Measurements from ENCODE around the gene TIMM17A. TPM values are rescaled to one million over a fixed set of nuclear protein-coding genes. Genes with fewer than 3 reads are reported as not detected.

TIMM17A gene
- total RNA-seq, 1 experiment from 2014 or later, result 60.4 TPM

- Histone ChIP-seq H2AFZ (no peak overlapping the region), H3K79me2 (ENCODE audit: low read depth) (peaks cover 30% of the 10 kb centered on the region), H3K9me3 (ENCODE audit: insufficient read depth, low read depth) (no peaks in the 10 kb centered on the region), H3F3A (ENCODE audit: insufficient read depth, low read depth) (peaks cover 53% of the 10 kb centered on the region), H3K4me3 (no peak overlapping the region), H3K27me3 (ENCODE audit: insufficient read depth, low read depth) (no peaks in the 10 kb centered on the region), H3K4me1 (replicated peaks; ENCODE audit: insufficient read depth) (peaks cover 47% of the 10 kb centered on the region), H3K36me3 (ENCODE audit: low read depth) (peaks cover 20% of the 10 kb centered on the region; the same call in 1 of the 2 replicates), H4K20me1 (ENCODE audit: insufficient read depth) (peaks cover 4% of the 10 kb centered on the region), H3K9me2 (ENCODE audit: insufficient read depth) (no peaks in the 10 kb centered on the region), H3K27ac (peak overlapping the region; percentile 97; the same call in 1 of the 2 replicates), H3K4me2 (no peak overlapping the region)
- no peak for DNase-seq
- POLR2A ChIA-PET (ENCODE audit: unreplicated experiment), result no interaction called here
- no TSS peak for BruUV-seq (replicated peaks)
- CTCF ChIA-PET, result interaction anchor here (0.6 kb wide), 2 partner anchors 129 to 177 kb away, joined by 3 to 6 read pairs; partner anchors contain the start of gene IPO9
- intact Hi-C loops (cut with micrococcal nuclease; ENCODE audit: unreplicated experiment), result no loop called here
- TF ChIP-seq EZH2 (IDR thresholded peaks at IDR 0.05; ENCODE audit: low read depth) (no peak), CTCF (conservative IDR thresholded peaks at IDR 0.05) (peak; percentile 70)
Measured at GRCh38 chr1:202005958-202006357, 50.7 kb downstream of the TIMM17A start.

GRCh38 chr1:202007304-202007703 is 52.0 kb downstream of the TIMM17A start:
- peaks cover 62% of the 10 kb centered on the region for H3F3A ChIP-seq (ENCODE audit: insufficient read depth, low read depth)
- H3K27me3 ChIP-seq (ENCODE audit: insufficient read depth, low read depth), result no peaks in the 10 kb centered on the region
- peak overlapping the region; percentile 40; the same call in 1 of the 2 replicates for H3K4me3 ChIP-seq
- no peak for DNase-seq
- POLR2A ChIA-PET (ENCODE audit: unreplicated experiment), result interaction anchor here (0.6 to 1.6 kb wide), 8 partner anchors 10 to 1268 kb away, joined by 3 to 7 read pairs (median 4); no protein-coding TSS in a partner anchor
- intact Hi-C loops (cut with micrococcal nuclease; ENCODE audit: unreplicated experiment), result no loop called here
- no TSS peak for BruUV-seq (replicated peaks)
- H3K36me3 ChIP-seq (ENCODE audit: low read depth), result peaks cover 21% of the 10 kb centered on the region
- peak overlapping the region; percentile 77 for H3K4me2 ChIP-seq
- H2AFZ ChIP-seq, result no peak overlapping the region
- H4K20me1 ChIP-seq (ENCODE audit: insufficient read depth), result peaks cover 17% of the 10 kb centered on the region
- H3K79me2 ChIP-seq (ENCODE audit: low read depth), result peaks cover 44% of the 10 kb centered on the region
- H3K4me1 ChIP-seq (replicated peaks; ENCODE audit: insufficient read depth), result peaks cover 47% of the 10 kb centered on the region
- CTCF ChIA-PET, result interaction anchor here (0.6 to 1.2 kb wide), 3 partner anchors 80 to 111 kb away, joined by 3 to 8 read pairs (median 3); no protein-coding TSS in a partner anchor
- TF ChIP-seq CTCF (conservative IDR thresholded peaks at IDR 0.05) (no peak), EZH2 (IDR thresholded peaks at IDR 0.05; ENCODE audit: low read depth) (no peak)
- H3K9me2 ChIP-seq (ENCODE audit: insufficient read depth), result no peaks in the 10 kb centered on the region
- no peaks in the 10 kb centered on the region for H3K9me3 ChIP-seq (ENCODE audit: insufficient read depth, low read depth)
- peak overlapping the region; percentile 97 for H3K27ac ChIP-seq

GRCh38 chr1:202007805-202008489 is 52.6 kb downstream of the TIMM17A start:
- TF ChIP-seq EZH2 (IDR thresholded peaks at IDR 0.05; ENCODE audit: low read depth) (no peak), CTCF (conservative IDR thresholded peaks at IDR 0.05) (no peak)
- CTCF ChIA-PET, result interaction anchor here (0.6 to 1.2 kb wide), 4 partner anchors 27 to 410 kb away, joined by 3 to 7 read pairs (median 4); no protein-coding TSS in a partner anchor
- Histone ChIP-seq H3F3A (ENCODE audit: insufficient read depth, low read depth) (peaks cover 65% of the 10 kb centered on the region), H3K27ac (peak overlapping the region; percentile 97), H4K20me1 (ENCODE audit: insufficient read depth) (peaks cover 24% of the 10 kb centered on the region), H3K79me2 (ENCODE audit: low read depth) (peaks cover 50% of the 10 kb centered on the region), H3K9me2 (ENCODE audit: insufficient read depth) (no peaks in the 10 kb centered on the region), H3K9me3 (ENCODE audit: insufficient read depth, low read depth) (no peaks in the 10 kb centered on the region), H3K4me2 (peak overlapping the region; percentile 77), H3K27me3 (ENCODE audit: insufficient read depth, low read depth) (no peaks in the 10 kb centered on the region), H3K4me1 (replicated peaks; ENCODE audit: insufficient read depth) (peaks cover 52% of the 10 kb centered on the region), H2AFZ (no peak overlapping the region), H3K4me3 (peak overlapping the region; percentile 40; the same call in 1 of the 2 replicates), H3K36me3 (ENCODE audit: low read depth) (peaks cover 27% of the 10 kb centered on the region)
- TSS peak; percentile 4 for BruUV-seq (replicated peaks)
- POLR2A ChIA-PET (ENCODE audit: unreplicated experiment), result interaction anchor here (0.6 to 3.7 kb wide), 12 partner anchors 8 to 1269 kb away, joined by 3 to 66 read pairs (median 4); no protein-coding TSS in a partner anchor
- DNase-seq, result peak; percentile 94 to 98
- intact Hi-C loops (cut with micrococcal nuclease; ENCODE audit: unreplicated experiment), result loop anchor here (1.0 to 2.0 kb wide), 4 partner anchors 9 to 77 kb away; partner anchors contain the start of gene RNPEP
